ENCODE data around the gene ACSM5. TPM values are rescaled to one million over a fixed set of nuclear protein-coding genes. Genes with fewer than 3 reads are reported as not detected.
"Not testable (repeated sequence)": the region's sequence is repeated elsewhere in the genome, so short reads cannot be mapped to it uniquely, and the experiment has no call there.

The ACSM5 gene
- total and polyA plus RNA-seq, 2 of the 8 experiments (the other 6 are each of a cell fraction or from before 2014, with no cell fraction given), result not detected

DNA sequence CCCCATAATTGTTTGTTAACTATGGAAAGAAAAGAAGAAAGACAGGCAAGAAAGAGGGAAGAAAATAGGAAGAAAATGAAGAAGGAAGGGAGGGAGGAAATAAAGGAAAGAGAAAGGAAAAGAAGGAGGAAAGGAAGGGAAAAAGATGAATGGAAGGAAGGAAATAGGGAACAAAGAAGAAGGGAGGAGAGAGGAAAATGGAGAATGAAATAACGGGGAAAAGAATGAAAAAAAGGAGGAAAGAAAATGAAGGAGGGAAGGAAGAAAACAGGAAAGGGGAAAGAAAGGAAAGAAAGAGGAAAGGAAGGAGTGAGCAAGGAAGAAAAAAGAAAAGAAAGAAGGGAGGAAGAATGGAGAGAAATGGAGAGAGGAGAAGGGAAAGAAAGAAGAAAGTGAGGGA, 21.1 kb downstream of the ACSM5 start:
- H3K4me3 ChIP-seq (ENCODE audit: extremely low read depth in 1 of 4, insufficient read depth in 2 of 4, low read depth in 3 of 4, low read length in 4 of 4); H2AK5ac ChIP-seq (ENCODE audit: low read depth, low read length); H4K5ac ChIP-seq (ENCODE audit: insufficient read length, low read depth, low read length); H4K8ac ChIP-seq (ENCODE audit: extremely low read depth, insufficient read depth, low read length); H3K27ac ChIP-seq (ENCODE audit: low read depth, low read length); H3K79me1 ChIP-seq (ENCODE audit: low read depth, low read length); H2BK20ac ChIP-seq (ENCODE audit: low read length); H3K79me2 ChIP-seq (ENCODE audit: control insufficient read depth in 1 of 2, insufficient read depth in 2 of 2, low read length in 2 of 2); H3K27me3 ChIP-seq (replicated peaks in 1 of 4; ENCODE audit: control insufficient read depth in 3 of 4, extremely low read depth in 1 of 4, insufficient read depth in 3 of 4, low read length in 3 of 4); H3K14ac ChIP-seq (ENCODE audit: insufficient read length); CTCF ChIA-PET (ENCODE audit: partially characterized antibody); H4K91ac ChIP-seq (replicated peaks; ENCODE audit: insufficient read length, low read length); H3K23ac ChIP-seq (ENCODE audit: insufficient read length); FAIRE-seq; H3K4me2 ChIP-seq (ENCODE audit: insufficient read depth in 1 of 2, low read depth in 2 of 2, low read length in 2 of 2); H3K4ac ChIP-seq (replicated peaks; ENCODE audit: insufficient read length, low read depth, low read length); H2BK5ac ChIP-seq (ENCODE audit: low read depth, low read length); H3K9me3 ChIP-seq (ENCODE audit: insufficient read depth in 2 of 2, low read depth in 1 of 2, low read length in 1 of 2); H3K36me3 ChIP-seq (ENCODE audit: control insufficient read depth in 2 of 4, insufficient read depth in 4 of 4, low read length in 3 of 4); POLR2A ChIA-PET (ENCODE audit: partially characterized antibody); H2BK12ac ChIP-seq (ENCODE audit: low read depth, low read length); H3K9ac ChIP-seq (replicated peaks in 1 of 4; ENCODE audit: extremely low read depth in 1 of 4, low read depth in 3 of 4, low read length in 3 of 4); H3K23me2 ChIP-seq (ENCODE audit: low read depth, low read length); H2BK120ac ChIP-seq (replicated peaks; ENCODE audit: low read depth, low read length); DNase-seq (ENCODE audit: low read depth in 1 of 2, low spot score in 2 of 2); H4K20me1 ChIP-seq (replicated peaks in 1 of 2; ENCODE audit: control insufficient read depth in 1 of 2, insufficient read depth in 2 of 2, low read length in 2 of 2); H3K18ac ChIP-seq (ENCODE audit: extremely low read depth, low read length); H3K56ac ChIP-seq (replicated peaks; ENCODE audit: insufficient read length, low read depth, low read length); H2BK15ac ChIP-seq (ENCODE audit: low read length); H3K4me1 ChIP-seq (replicated peaks in 1 of 4; ENCODE audit: control insufficient read depth in 3 of 4, insufficient read depth in 4 of 4, low read length in 3 of 4); H2AFZ ChIP-seq (ENCODE audit: low read length): not testable (repeated sequence)
- 100% methylated on average over 1 of the region's 1 CpG for whole genome bisulfite sequencing, 2 experiments (ENCODE audit: extremely low coverage in 1 of 2, insufficient coverage in 1 of 2, insufficient read length in 1 of 2, insufficient replicate concordance in 2 of 2, low coverage in 1 of 2, low lambda C conversion rate in 2 of 2, missing lambda C conversion rate in 1 of 2)
